Testis (tissue), 2 donors: ENCODE measurements around the gene EBP.

Experiments used
- CTCF ChIP-seq, 3 experiments: fragments of 450-650 bp in 2 of 3; fragments of 200-600 bp in 1 of 3; sonication (generic) in 1 of 3; IDR thresholded peaks; one replicate each; pipeline ENCODE4 v1.5.1; 2016 to 2019; ENCODE audit warnings: antibody characterized with exemption in 3 of 3, mild to moderate bottlenecking in 2 of 3, moderate library complexity in 1 of 3
- POLR2A ChIP-seq: fragments of 450-650 bp; IDR thresholded peaks from one replicate; pipeline ENCODE4 v1.6.1; 2017; ENCODE audit warnings: antibody characterized with exemption, mild to moderate bottlenecking, moderate library complexity

- no peak for TF ChIP-seq CTCF (IDR thresholded peaks at IDR 0.05)
- TF ChIP-seq POLR2A = no peak
Observed at GRCh38 chrX:48497871-48498270, 23.7 kb upstream of the EBP start.
